ENCODE results near the gene IFT22.
"Not testable (repeated sequence)": the region's sequence is repeated elsewhere in the genome, so short reads cannot be mapped to it uniquely, and the experiment has no call there.

The IFT22 gene

GRCh38 chr7:101321491-101322401 is at the start of gene IFT22:
Gene IFT22 (minus strand): TSS chr7:101321812. CDS start chr7:101321709, 103 bp downstream.
- in situ Hi-C loops (cut with HindIII; ENCODE audit: low sequenced_read_pairs): no loop called here

DNA sequence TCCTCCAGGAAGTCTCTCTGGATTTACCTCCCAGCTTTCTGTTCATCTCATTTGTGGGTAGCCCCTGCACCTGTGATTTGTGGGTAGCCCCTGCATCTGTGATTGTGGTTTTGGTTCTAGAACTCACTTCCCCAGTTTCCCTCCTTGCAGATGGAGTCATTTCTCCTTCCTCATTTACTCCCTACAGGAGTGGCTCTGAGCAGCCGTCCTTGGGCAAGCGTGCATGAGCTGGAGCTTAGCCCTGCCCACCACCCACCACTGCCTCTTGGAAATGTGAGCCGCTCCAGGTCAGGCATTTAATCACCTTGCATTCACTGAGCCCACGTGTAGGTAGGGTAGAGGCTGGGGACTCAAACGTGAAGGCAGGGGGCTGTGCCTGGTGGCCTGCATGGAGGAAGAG is 49.2 kb upstream of the IFT22 start:
- in situ Hi-C loops (cut with HindIII; ENCODE audit: low sequenced_read_pairs): no loop called here

DNA sequence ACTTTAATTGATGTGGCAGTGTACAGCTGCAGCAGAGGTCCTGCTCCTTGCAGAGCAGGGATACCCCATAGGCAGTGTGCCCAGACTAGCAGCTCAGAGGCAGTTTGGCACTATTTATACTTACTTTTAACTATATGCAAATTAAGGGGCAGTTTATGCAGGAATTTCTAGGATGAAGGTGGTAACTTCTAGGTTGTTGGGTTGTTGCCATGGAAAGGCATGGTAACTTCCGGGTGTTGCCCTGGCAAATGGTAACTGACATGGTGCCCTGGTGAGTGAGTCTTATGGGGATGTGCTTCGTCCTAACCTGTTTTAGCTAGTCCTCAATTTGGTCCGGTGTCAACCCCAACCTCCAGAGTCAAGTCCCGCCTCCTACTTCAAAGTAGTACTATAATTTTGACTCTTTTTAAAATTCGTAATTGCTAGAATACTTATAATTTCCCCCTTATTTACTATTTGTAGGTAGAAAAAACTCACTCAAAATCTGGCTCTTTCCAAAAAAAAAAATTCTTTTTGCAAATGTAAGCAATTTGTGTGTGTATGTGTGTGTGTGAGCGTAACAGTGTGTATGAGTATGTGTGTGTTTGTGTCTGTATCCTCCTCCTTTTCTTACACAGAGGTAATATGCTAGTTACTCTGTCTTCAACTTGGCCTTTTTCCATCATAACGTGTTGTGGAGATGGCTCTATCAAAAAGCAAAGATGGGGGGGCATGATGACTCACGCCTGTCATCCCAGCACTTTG is 47.0 kb upstream of the IFT22 start:
- in situ Hi-C loops (cut with HindIII; ENCODE audit: low sequenced_read_pairs): no loop called here

DNA sequence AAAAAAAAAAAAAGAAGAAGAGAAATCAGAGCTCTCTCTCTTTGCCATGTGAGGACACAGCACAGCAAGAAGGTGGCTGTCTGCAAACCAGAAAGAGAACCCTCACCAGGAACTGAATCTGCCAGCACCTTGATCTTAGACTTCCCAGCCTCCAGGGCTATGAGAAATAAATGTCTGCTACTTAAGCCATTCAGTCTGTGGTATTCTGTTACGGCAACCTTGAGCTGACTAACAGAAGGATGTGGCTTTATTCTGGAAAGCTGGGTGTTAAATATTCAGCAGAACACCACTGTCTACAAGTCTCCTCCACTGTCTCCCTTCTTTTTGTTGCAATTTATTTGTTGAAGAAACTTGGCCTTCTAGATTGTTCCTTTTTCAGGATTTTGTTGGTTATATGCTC is 46.1 kb upstream of the IFT22 start:
- in situ Hi-C loops (cut with HindIII; ENCODE audit: low sequenced_read_pairs): no loop called here

DNA sequence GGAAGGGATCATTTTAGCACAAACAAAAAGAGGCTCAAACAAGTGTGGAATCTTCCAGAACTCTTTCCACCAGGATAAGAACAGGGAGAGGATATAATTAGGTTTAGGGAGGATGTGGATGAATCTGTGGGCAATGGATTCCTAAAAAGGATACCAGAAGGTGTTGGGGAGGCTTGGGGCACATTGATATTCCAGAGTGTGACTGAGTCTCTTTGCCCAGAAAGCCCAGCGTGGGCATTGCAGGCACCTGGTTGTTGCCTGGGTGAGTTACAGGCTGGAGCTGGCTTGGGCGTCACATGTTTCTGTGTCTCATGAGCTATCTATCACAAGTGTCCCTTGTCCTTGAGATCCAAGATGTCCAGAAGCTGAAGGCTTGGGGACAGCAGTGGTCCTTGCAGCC is 44.3 kb upstream of the IFT22 start:
- in situ Hi-C loops (cut with HindIII; ENCODE audit: low sequenced_read_pairs): no loop called here

GRCh38 chr7:101363734-101364374 is 42.2 kb upstream of the IFT22 start:
- in situ Hi-C loops (cut with HindIII; ENCODE audit: low sequenced_read_pairs): no loop called here

DNA sequence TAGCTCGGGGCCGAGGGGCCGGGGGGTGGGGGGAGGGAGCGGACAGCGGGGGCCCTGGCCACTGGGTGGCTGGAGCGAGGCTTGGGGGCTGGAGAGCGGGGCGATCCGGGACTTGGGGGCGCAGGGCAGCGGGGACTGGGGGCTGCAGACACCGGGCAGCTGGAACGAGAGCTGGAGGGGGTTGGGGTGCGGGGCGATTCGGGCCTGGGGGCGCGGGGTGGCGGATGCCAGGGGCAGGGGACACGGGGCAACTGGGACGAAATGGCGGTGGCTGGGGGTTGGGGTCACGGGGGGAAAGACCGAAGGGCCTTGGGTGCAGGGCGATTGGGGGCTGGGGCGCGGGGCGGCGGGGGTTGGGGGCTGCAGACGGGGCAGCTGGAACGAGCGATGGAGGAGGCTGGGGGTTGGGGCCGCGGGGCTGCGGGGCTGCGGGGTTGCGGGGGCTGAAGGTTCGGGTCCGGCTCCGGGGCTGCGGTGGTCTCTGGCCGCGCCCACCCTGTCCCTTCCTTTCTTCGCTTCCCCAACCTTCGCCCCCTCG is 41.7 kb upstream of the IFT22 start:
- in situ Hi-C loops (cut with HindIII; ENCODE audit: low sequenced_read_pairs): no loop called here

GRCh38 chr7:101362334-101363195 is 41.0 kb upstream of the IFT22 start, which contains the start of gene COL26A1:
Gene COL26A1 (plus strand): TSS chr7:101362875. CDS start chr7:101363033, 158 bp downstream.
- in situ Hi-C loops (cut with HindIII; ENCODE audit: low sequenced_read_pairs): no loop called here

- in situ Hi-C loops (cut with HindIII; ENCODE audit: low sequenced_read_pairs): no loop called here
Observed at GRCh38 chr7:101357433-101357832, 35.8 kb upstream of the IFT22 start.

DNA sequence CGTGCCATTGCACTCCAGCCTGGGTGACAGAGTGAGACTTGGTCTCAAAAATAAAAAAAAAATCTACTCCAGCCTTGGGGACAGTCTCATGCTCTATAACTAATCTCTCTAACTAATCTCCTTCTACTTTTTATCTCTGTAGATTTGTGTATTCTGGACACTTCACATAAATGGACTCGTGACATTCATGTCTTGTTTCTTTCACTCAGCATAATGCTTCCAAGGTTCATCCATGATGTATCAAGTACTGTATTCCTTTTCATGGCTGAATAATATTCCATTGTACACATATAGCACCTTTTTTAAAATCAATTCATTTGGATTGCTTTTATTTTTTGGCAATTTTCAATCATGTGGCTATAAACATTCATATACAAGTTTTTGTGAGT is 31.3 kb upstream of the IFT22 start:
- in situ Hi-C loops (cut with HindIII; ENCODE audit: low sequenced_read_pairs): no loop called here

- in situ Hi-C loops (cut with HindIII; ENCODE audit: low sequenced_read_pairs): not testable (repeated sequence)
Observed at GRCh38 chr7:101349300-101349699, 27.7 kb upstream of the IFT22 start.

- in situ Hi-C loops (cut with HindIII; ENCODE audit: low sequenced_read_pairs): not testable (repeated sequence)
Observed at GRCh38 chr7:101348456-101349067, 26.9 kb upstream of the IFT22 start.

GRCh38 chr7:101347477-101347876 is 25.9 kb upstream of the IFT22 start:
- in situ Hi-C loops (cut with HindIII; ENCODE audit: low sequenced_read_pairs): no loop called here

- in situ Hi-C loops (cut with HindIII; ENCODE audit: low sequenced_read_pairs): no loop called here
Observed at GRCh38 chr7:101342892-101343291, 21.3 kb upstream of the IFT22 start.

GRCh38 chr7:101340379-101340778 is 18.8 kb upstream of the IFT22 start:
- in situ Hi-C loops (cut with HindIII; ENCODE audit: low sequenced_read_pairs): no loop called here

GRCh38 chr7:101333912-101334311 is 12.3 kb upstream of the IFT22 start:
- in situ Hi-C loops (cut with HindIII; ENCODE audit: low sequenced_read_pairs): no loop called here

- in situ Hi-C loops (cut with HindIII; ENCODE audit: low sequenced_read_pairs): no loop called here
Observed at GRCh38 chr7:101332026-101332425, 10.4 kb upstream of the IFT22 start.

DNA sequence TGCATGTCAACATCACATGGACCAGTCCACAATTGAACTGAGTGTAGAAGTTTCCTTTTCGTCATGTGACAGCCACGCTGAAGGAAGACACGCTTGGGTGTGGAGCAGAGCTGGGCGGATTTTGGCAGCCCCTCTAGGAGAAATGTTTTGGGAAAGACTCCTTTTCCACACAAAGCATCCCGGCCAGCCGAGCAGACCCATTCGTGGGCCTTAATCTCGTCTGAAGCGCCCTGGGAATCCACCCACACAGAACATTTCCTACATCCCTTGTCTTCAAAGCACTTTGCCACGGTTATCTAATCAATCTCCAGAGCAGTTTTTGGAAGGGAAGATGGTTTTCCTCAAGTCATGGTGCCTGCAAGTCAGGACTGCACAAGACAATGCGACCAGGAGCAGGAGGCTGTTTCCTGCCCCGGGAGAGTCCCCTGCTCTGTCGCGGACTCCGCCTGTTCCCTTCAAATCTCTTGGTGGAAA is 8.4 kb upstream of the IFT22 start:
- in situ Hi-C loops (cut with HindIII; ENCODE audit: low sequenced_read_pairs): no loop called here

- in situ Hi-C loops (cut with HindIII; ENCODE audit: low sequenced_read_pairs): no loop called here
Observed at GRCh38 chr7:101328159-101328558, 6.5 kb upstream of the IFT22 start.

DNA sequence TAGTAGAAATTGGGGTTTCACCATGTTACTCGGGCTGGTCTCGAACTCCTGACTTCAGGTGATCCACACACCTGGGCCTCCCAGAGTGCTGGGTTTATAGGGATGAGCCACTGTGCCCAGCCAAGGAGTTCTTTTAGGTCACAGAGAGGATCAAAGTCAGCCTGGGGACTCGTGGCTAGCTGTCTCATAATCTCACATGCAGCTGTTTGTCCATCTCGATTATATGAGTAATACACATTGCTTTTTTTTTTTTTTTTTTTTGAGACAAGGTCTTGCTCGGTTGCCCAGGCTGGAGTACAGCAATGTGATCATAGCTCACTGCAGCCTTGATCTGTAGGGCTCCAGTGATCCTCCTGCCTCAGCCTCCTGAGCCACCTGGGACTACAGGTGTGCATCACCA is 2.2 kb downstream of the IFT22 start:
- in situ Hi-C loops (cut with HindIII; ENCODE audit: low sequenced_read_pairs): no loop called here

Data from endothelial cell of hepatic sinusoid (primary cell).